H9 (cell line): ENCODE measurements around the gene SETBP1. TPM values are rescaled to one million over a fixed set of nuclear protein-coding genes. Genes with fewer than 3 reads are reported as not detected.

Source experiments
- DNase-seq: peaks from one replicate; pipeline ENCODE4 v3.0.0-alpha.2; 2017
- H2AFZ ChIP-seq: one replicate; pipeline ENCODE4 v1.6.1; 2013; ENCODE audit warnings: mild to moderate bottlenecking, low read length, control low read depth, moderate library complexity
- H2AK5ac ChIP-seq: 2 replicates; pipeline ENCODE4 v1.6.1; 2013; ENCODE audit warnings: low read length, control low read depth, mixed read lengths; ENCODE audit not compliant: insufficient read length
- H2BK120ac ChIP-seq: one replicate; pipeline ENCODE4 v1.6.1; 2013; ENCODE audit warnings: low read depth, mild to moderate bottlenecking, low read length, control low read depth, inconsistent platforms; ENCODE audit not compliant: poor library complexity, severe bottlenecking
- H2BK12ac ChIP-seq: 2 replicates; pipeline ENCODE4 v1.6.1; 2013; ENCODE audit warnings: low read length, control low read depth, mixed read lengths, low read depth; ENCODE audit not compliant: insufficient read length
- H2BK15ac ChIP-seq: 2 replicates; pipeline ENCODE4 v1.6.1; 2013; ENCODE audit warnings: low read depth, low read length, control low read depth
- H2BK20ac ChIP-seq: one replicate; pipeline ENCODE4 v1.6.1; 2013; ENCODE audit warnings: low read depth, mild to moderate bottlenecking, low read length, control low read depth, inconsistent platforms; ENCODE audit not compliant: poor library complexity, severe bottlenecking
- H2BK5ac ChIP-seq: 2 replicates; pipeline ENCODE4 v1.6.1; 2013; ENCODE audit warnings: low read length, control low read depth, mixed read lengths; ENCODE audit not compliant: insufficient read length
- H3K14ac ChIP-seq: 2 replicates; pipeline ENCODE4 v1.6.1; 2013; ENCODE audit warnings: low read length, control low read depth; ENCODE audit not compliant: insufficient read depth
- H3K18ac ChIP-seq: 2 replicates; pipeline ENCODE4 v1.6.1; 2013; ENCODE audit warnings: low read depth, mild to moderate bottlenecking, mixed read lengths, low read length, control low read depth; ENCODE audit not compliant: insufficient read length
- H3K23ac ChIP-seq: 2 replicates; pipeline ENCODE4 v1.6.1; 2013; ENCODE audit warnings: low read length, control low read depth, mixed read lengths, low read depth; ENCODE audit not compliant: insufficient read length
- H3K23me2 ChIP-seq: 2 replicates; pipeline ENCODE4 v1.6.1; 2013; ENCODE audit warnings: low read depth, mild to moderate bottlenecking, mixed read lengths, low read length, control low read depth; ENCODE audit not compliant: insufficient read length, poor library complexity, severe bottlenecking
- H3K27ac ChIP-seq: 2 replicates; pipeline ENCODE4 v1.5.1; 2013; ENCODE audit warnings: low read length, control low read depth, mixed read lengths, low read depth; ENCODE audit not compliant: insufficient read length
- H3K27me3 ChIP-seq: 2 replicates; pipeline ENCODE4 v1.6.1; 2013; ENCODE audit warnings: low read length, control low read depth, inconsistent platforms; ENCODE audit not compliant: insufficient read depth
- H3K4ac ChIP-seq: 2 replicates; pipeline ENCODE4 v1.6.1; 2013; ENCODE audit warnings: low read depth, mild to moderate bottlenecking, control low read depth, inconsistent platforms, low read length, moderate library complexity
- H3K4me1 ChIP-seq: 2 replicates; pipeline ENCODE4 v1.6.1; 2013; ENCODE audit warnings: low read length, control low read depth, inconsistent platforms; ENCODE audit not compliant: insufficient read depth
- H3K4me2 ChIP-seq: 2 replicates; pipeline ENCODE4 v1.6.1; 2013; ENCODE audit warnings: low read length, control low read depth, mixed read lengths; ENCODE audit not compliant: insufficient read length, insufficient read depth
- H3K56ac ChIP-seq: 2 replicates; pipeline ENCODE4 v1.6.1; 2013; ENCODE audit warnings: low read depth, mild to moderate bottlenecking, mixed read lengths, low read length, control low read depth; ENCODE audit not compliant: insufficient read length
- H3K79me1 ChIP-seq: 2 replicates; pipeline ENCODE4 v1.6.1; 2013; ENCODE audit warnings: low read depth, mild to moderate bottlenecking, moderate library complexity, low read length, control low read depth, inconsistent platforms; ENCODE audit not compliant: insufficient read depth, poor library complexity, severe bottlenecking
- H3K79me2 ChIP-seq: 2 replicates; pipeline ENCODE4 v1.6.1; 2013; ENCODE audit warnings: low read length, control low read depth, inconsistent platforms; ENCODE audit not compliant: insufficient read depth
- H3K9ac ChIP-seq: 2 replicates; pipeline ENCODE4 v1.6.1; 2013; ENCODE audit warnings: low read length, control low read depth, mixed read lengths; ENCODE audit not compliant: insufficient read length; ENCODE audit errors: extremely low read depth
- H3K9me3 ChIP-seq: one replicate; pipeline ENCODE4 v1.6.1; 2013; ENCODE audit warnings: low read depth, low read length, inconsistent platforms; ENCODE audit not compliant: control insufficient read depth
- H3T11ph ChIP-seq: one replicate; pipeline ENCODE4 v1.6.1; 2013; ENCODE audit warnings: mild to moderate bottlenecking, low read length, control low read depth, inconsistent platforms
- H4K20me1 ChIP-seq: one replicate; pipeline ENCODE4 v1.6.1; 2013; ENCODE audit not compliant: control insufficient read depth, insufficient read length, insufficient read depth
- H4K5ac ChIP-seq: 2 replicates; pipeline ENCODE4 v1.6.1; 2013; ENCODE audit warnings: low read depth, mild to moderate bottlenecking, mixed read lengths, low read length, control low read depth; ENCODE audit not compliant: insufficient read length
- H4K8ac ChIP-seq: replicated peaks from 2 replicates; pipeline ENCODE4 v1.6.1; 2013; ENCODE audit warnings: low read length, control low read depth, mixed read lengths, low read depth; ENCODE audit not compliant: insufficient read length
- H4K91ac ChIP-seq: 2 replicates; pipeline ENCODE4 v1.6.1; 2013; ENCODE audit warnings: low read depth, mild to moderate bottlenecking, moderate library complexity, mixed read lengths, low read length, control low read depth; ENCODE audit not compliant: insufficient read length
- H3K27ac Mint-ChIP-seq, 3 experiments: 2 replicates in 2 of 3; 3 replicates in 1 of 3; pipeline ENCODE4 v1.8.0; 2020 to 2021; ENCODE audit warnings: mixed read lengths in 3 of 3, mild to moderate bottlenecking in 1 of 3, moderate library complexity in 1 of 3
- H3K27me3 Mint-ChIP-seq: 2 replicates; pipeline ENCODE4 v1.8.0; 2021; ENCODE audit warnings: low read depth, mild to moderate bottlenecking, moderate library complexity, mixed read lengths
- H3K36me3 Mint-ChIP-seq, 3 experiments: 2 replicates in 2 of 3; 3 replicates in 1 of 3; pipeline ENCODE4 v1.8.0; 2020 to 2021; ENCODE audit warnings: low read depth in 3 of 3, mixed read lengths in 3 of 3; ENCODE audit not compliant: insufficient read depth in 1 of 3
- H3K4me1 Mint-ChIP-seq, 2 experiments: 2 replicates each; pipeline ENCODE4 v1.8.0; 2020; ENCODE audit warnings: mixed read lengths in 2 of 2
- H3K4me3 Mint-ChIP-seq, 2 experiments: 2 replicates in 1 of 2; 3 replicates in 1 of 2; pipeline ENCODE4 v1.8.0; 2020 to 2021; ENCODE audit warnings: mild to moderate bottlenecking in 2 of 2, mixed read lengths in 2 of 2, moderate library complexity in 1 of 2
- H3K9me3 Mint-ChIP-seq, 2 experiments: 2 replicates in 1 of 2; 3 replicates in 1 of 2; pipeline ENCODE4 v1.8.0; 2020; ENCODE audit warnings: mild to moderate bottlenecking in 2 of 2, mixed read lengths in 2 of 2, moderate library complexity in 1 of 2
- CTCF ChIP-seq: fragments of 200-600 bp; sonication (generic); conservative IDR thresholded peaks from 3 replicates; pipeline ENCODE4 v1.8.0; 2021; ENCODE audit warnings: antibody characterized with exemption, mild to moderate bottlenecking
- WGBS: extraction: QIAGEN DNeasy Blood & Tissue Kit; methylation state at CpG from one replicate; pipeline ENCODE4 v1.1.7; 2013; ENCODE audit warnings: missing lambda C conversion rate, low lambda C conversion rate, mixed read lengths; ENCODE audit not compliant: insufficient read length; ENCODE audit errors: extremely low coverage; 5-methylcytosine and 5-hydroxymethylcytosine counted together
- total RNA-seq: library from RNA; stranded (reverse); gene quantifications from 2 replicates; pipeline ENCODE4 v1.2.1, GENCODE V29; 2021

The SETBP1 gene
- total RNA-seq, 1 experiment from 2014 or later, result 4.6 TPM

- no peak overlapping the region for H2AFZ ChIP-seq
- no peak overlapping the region for H3K23ac ChIP-seq
- H2BK120ac ChIP-seq, result no peak overlapping the region
- H3K27me3 ChIP-seq, result no peaks in the 10 kb centered on the region
- no peak overlapping the region for H3K4ac ChIP-seq
- H4K8ac ChIP-seq, result no peak overlapping the region
- H2AK5ac ChIP-seq, result no peak overlapping the region
- no peak overlapping the region for H3K9ac ChIP-seq
- no peak overlapping the region for H2BK20ac ChIP-seq
- no peaks in the 10 kb centered on the region for H3K79me1 ChIP-seq
- no peak overlapping the region for H2BK5ac ChIP-seq
- DNase-seq, result no peak
- Mint-ChIP-seq H3K4me3 (no peak overlapping the region), H3K27ac (no peak overlapping the region), H3K4me1 (peaks cover 16 to 18% of the 10 kb centered on the region in 2 experiments), H3K9me3 (no peaks in the 10 kb centered on the region; a peak in 1 of 5 replicates), H3K36me3 (peaks cover 0 to 4% (median 0%) of the 10 kb centered on the region in 3 experiments; a peak in 1 of 7 replicates), H3K27me3 (no peaks in the 10 kb centered on the region)
- H3K23me2 ChIP-seq, result no peaks in the 10 kb centered on the region
- H2BK12ac ChIP-seq, result no peak overlapping the region
- H3K27ac ChIP-seq, result no peak overlapping the region
- no peak overlapping the region for H3K18ac ChIP-seq
- no peak overlapping the region for H3K56ac ChIP-seq
- no peaks in the 10 kb centered on the region for H3K9me3 ChIP-seq
- no peak overlapping the region for H3T11ph ChIP-seq
- H4K5ac ChIP-seq, result no peak overlapping the region
- no peaks in the 10 kb centered on the region for H4K20me1 ChIP-seq
- no peak overlapping the region for H3K4me2 ChIP-seq
- TF ChIP-seq CTCF, result no peak
- H3K14ac ChIP-seq, result no peak overlapping the region
- no peaks in the 10 kb centered on the region for H3K79me2 ChIP-seq
- no peak overlapping the region for H4K91ac ChIP-seq
- H3K4me1 ChIP-seq, result no peaks in the 10 kb centered on the region
- no CpG with 5 or more reads among the region's 2 CpGs for WGBS
- no peak overlapping the region for H2BK15ac ChIP-seq
Measured at GRCh38 chr18:44853430-44853829, 172.7 kb downstream of the SETBP1 start.
